Measurements from ENCODE around the gene DHDDS. TPM values are rescaled to one million over a fixed set of nuclear protein-coding genes. Genes with fewer than 3 reads are reported as not detected.

Gene DHDDS
- total and polyA plus RNA-seq, 2 of the 13 experiments (the other 11 are each of a cell fraction or from before 2014, with no cell fraction given), result 18.9 to 28.3 TPM

DNA sequence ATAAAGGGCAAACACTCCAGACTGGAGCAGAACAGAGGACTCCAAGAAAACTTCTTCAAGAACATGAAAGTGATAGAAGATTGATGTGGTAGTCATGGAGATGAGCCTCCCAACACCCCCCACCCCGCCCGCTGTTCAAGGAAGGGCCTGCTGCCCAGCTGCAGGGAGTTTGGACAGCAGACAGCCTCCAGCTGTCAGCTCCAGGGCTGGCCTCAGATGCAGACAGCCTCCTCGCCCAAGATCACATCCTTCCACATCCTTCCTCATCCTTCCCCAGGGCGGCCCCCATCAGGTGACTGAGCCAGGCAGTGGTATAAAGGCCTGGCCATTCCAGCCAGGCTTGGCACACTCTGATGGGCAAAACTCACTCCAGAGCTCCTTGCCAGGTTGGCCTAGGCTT is 64.7 kb downstream of the DHDDS start:
- TF ChIP-seq, protein P1, sequence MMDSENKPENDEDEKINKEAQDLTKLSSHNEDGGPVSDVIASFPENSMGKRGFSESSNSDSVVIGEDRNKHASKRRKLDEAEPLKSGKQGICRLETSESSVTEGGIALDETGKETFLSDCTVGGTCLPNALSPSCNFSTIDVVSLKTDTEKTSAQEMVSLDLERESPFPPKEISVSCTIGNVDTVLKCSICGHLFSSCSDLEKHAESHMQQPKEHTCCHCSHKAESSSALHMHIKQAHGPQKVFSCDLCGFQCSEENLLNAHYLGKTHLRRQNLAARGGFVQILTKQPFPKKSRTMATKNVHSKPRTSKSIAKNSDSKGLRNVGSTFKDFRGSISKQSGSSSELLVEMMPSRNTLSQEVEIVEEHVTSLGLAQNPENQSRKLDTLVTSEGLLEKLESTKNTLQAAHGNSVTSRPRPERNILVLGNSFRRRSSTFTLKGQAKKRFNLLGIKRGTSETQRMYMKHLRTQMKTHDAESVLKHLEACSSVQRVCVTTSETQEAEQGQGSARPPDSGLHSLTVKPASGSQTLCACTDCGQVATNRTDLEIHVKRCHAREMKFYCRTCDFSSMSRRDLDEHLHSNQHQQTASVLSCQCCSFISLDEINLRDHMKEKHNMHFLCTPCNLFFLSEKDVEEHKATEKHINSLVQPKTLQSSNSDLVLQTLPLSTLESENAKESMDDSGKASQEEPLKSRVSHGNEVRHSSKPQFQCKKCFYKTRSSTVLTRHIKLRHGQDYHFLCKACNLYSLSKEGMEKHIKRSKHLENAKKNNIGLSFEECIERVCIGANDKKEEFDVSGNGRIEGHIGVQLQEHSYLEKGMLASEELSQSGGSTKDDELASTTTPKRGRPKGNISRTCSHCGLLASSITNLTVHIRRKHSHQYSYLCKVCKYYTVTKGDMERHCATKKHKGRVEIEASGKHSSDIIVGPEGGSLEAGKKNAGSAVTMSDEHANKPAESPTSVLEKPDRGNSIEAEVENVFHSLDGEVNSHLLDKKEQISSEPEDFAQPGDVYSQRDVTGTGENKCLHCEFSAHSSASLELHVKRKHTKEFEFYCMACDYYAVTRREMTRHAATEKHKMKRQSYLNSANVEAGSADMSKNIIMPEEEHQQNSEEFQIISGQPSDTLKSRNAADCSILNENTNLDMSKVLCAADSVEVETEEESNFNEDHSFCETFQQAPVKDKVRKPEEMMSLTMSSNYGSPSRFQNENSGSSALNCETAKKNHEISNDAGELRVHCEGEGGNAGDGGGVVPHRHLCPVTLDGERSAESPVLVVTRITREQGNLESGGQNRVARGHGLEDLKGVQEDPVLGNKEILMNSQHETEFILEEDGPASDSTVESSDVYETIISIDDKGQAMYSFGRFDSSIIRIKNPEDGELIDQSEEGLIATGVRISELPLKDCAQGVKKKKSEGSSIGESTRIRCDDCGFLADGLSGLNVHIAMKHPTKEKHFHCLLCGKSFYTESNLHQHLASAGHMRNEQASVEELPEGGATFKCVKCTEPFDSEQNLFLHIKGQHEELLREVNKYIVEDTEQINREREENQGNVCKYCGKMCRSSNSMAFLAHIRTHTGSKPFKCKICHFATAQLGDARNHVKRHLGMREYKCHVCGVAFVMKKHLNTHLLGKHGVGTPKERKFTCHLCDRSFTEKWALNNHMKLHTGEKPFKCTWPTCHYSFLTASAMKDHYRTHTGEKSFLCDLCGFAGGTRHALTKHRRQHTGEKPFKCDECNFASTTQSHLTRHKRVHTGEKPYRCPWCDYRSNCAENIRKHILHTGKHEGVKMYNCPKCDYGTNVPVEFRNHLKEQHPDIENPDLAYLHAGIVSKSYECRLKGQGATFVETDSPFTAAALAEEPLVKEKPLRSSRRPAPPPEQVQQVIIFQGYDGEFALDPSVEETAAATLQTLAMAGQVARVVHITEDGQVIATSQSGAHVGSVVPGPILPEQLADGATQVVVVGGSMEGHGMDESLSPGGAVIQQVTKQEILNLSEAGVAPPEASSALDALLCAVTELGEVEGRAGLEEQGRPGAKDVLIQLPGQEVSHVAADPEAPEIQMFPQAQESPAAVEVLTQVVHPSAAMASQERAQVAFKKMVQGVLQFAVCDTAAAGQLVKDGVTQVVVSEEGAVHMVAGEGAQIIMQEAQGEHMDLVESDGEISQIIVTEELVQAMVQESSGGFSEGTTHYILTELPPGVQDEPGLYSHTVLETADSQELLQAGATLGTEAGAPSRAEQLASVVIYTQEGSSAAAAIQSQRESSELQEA (CRISPR knock-in tag; IDR thresholded peaks at IDR 0.05; ENCODE audit: not compliant biosample characterization), result no peak
- no peak for TF ChIP-seq ZNF44 (CRISPR knock-in tag; IDR thresholded peaks at IDR 0.05)
- no peak for TF ChIP-seq NAIF1 (CRISPR knock-in tag; IDR thresholded peaks at IDR 0.05; ENCODE audit: borderline replicate concordance)
- no peak for TF ChIP-seq IKZF1 (IDR thresholded peaks at IDR 0.05)
- no peak for TF ChIP-seq ZNF703 (CRISPR knock-in tag; IDR thresholded peaks at IDR 0.05; ENCODE audit: borderline replicate concordance)
- TF ChIP-seq MIER3 (CRISPR knock-in tag; IDR thresholded peaks at IDR 0.05; ENCODE audit: borderline replicate concordance), result no peak
- no peak for TF ChIP-seq KLF12 (CRISPR knock-in tag; IDR thresholded peaks at IDR 0.05; ENCODE audit: borderline replicate concordance)
- no peak for TF ChIP-seq SP4 (CRISPR knock-in tag; IDR thresholded peaks at IDR 0.05)
- no peak overlapping the region for H3K27ac ChIP-seq (ENCODE audit: extremely low read length, insufficient read depth, low read length)
- intact Hi-C loops (cut with micrococcal nuclease; ENCODE audit: unreplicated experiment), result no loop called here
- H3K4me2 ChIP-seq (ENCODE audit: low read depth, low read length), result no peak overlapping the region
- CTCF ChIA-PET (ENCODE audit: low intra/inter-chr PET ratio, low total read pairs), result no interaction called here
- no peaks in the 10 kb centered on the region; a peak in 1 of 5 replicates for H3K27me3 ChIP-seq (ENCODE audit: control insufficient read depth in 1 of 2, insufficient read depth in 2 of 2, low read length in 2 of 2)
- no peak for ATAC-seq
- no peaks in the 10 kb centered on the region for H3K9me3 ChIP-seq (ENCODE audit: low read length)
- no peaks in the 10 kb centered on the region for H3K79me2 ChIP-seq (ENCODE audit: insufficient read depth, low read length)
- H3K36me3 ChIP-seq (replicated peaks in 1 of 2; ENCODE audit: control insufficient read depth in 1 of 2, insufficient read depth in 2 of 2, low read length in 2 of 2), result no peaks in the 10 kb centered on the region
- POLR2A ChIA-PET, result no interaction called here
- WGBS (ENCODE audit: low lambda C conversion rate), result 53% methylated on average over 4 of the region's 4 CpGs
- FAIRE-seq, result no peak
- H3K4me1 ChIP-seq (ENCODE audit: insufficient read depth, low read length), result peaks cover 19% of the 10 kb centered on the region
- H3K4me3 ChIP-seq (replicated peaks in 1 of 3; ENCODE audit: insufficient read depth in 1 of 3, low read depth in 2 of 3, low read length in 3 of 3), result no peak overlapping the region
- BruUV-seq (replicated peaks), result no TSS peak
- DNase-seq (ENCODE audit: low spot score), result no peak
- H3K9ac ChIP-seq (ENCODE audit: insufficient read depth, low read depth, low read length), result no peak overlapping the region
- H2AFZ ChIP-seq (ENCODE audit: low read length), result no peak overlapping the region
- in situ Hi-C loops (cut with HindIII; ENCODE audit: extremely low pct_ligation_motif_present, low pct_unique_long_range_greater_than_20kb), result no loop called here
- no peaks in the 10 kb centered on the region for H4K20me1 ChIP-seq (ENCODE audit: insufficient read depth, low read length)
